ENCODE measurements around the gene SLC2A13. TPM values are rescaled to one million over a fixed set of nuclear protein-coding genes. Genes with fewer than 3 reads are reported as not detected.
"Not testable (repeated sequence)": the region's sequence is repeated elsewhere in the genome, so short reads cannot be mapped to it uniquely, and the experiment has no call there.

SLC2A13 gene
- total RNA-seq, 2 experiments from 2014 or later: 8.2 to 9.4 TPM

DNA sequence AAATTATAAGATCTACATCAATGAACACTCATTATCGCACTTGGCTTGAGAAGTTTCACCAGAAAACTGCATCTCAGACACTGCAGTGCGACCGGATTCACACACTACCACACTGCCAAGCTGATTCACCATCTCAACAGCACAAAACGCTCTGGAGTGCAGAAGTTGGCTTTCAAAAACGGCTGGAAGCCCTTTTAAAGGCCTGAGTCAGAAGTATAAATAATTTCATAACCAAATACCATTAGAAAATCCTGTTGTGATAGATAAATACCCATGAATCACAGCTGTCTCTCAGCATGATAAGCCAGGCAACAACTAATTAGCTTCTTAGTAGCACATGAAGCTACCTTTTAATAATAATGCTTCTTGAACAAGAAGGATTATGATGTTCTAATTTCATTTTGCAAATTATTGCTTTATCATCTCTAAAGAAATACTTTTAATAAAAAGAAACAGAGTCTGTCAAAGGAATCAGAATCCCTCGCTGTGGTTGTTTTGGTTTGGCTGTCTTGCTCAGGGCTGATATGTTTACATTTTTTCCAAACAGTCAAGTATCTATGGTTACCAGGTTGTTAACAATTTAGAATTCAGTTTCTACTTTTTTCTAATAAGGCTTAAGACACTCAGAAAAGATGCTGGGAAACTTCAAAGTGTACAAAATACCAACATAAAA lies 51.2 kb downstream of the SLC2A13 start:
- POLR2A ChIA-PET: no interaction called here
- CTCF ChIA-PET: no interaction called here

DNA sequence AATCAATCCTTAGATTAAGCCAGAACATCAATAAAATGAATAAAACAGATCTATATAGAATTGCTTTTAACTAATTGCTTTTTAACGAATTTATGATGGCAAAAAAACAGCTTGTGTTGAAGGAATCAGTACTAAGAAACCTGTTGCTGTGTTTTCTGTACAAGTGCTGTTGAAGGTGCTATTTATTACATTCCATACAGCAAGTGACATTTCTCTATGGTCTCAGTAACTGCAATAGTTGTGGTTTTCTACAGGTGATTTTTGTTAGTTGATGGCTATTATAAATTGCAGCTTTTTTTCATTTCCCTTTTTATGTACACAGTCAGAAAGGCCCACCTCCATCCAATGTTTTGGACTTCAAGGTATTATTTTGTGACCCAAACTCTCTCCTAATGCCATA lies 56.6 kb downstream of the SLC2A13 start:
- ChIA-PET CTCF (no interaction called here), POLR2A (no interaction called here)

DNA sequence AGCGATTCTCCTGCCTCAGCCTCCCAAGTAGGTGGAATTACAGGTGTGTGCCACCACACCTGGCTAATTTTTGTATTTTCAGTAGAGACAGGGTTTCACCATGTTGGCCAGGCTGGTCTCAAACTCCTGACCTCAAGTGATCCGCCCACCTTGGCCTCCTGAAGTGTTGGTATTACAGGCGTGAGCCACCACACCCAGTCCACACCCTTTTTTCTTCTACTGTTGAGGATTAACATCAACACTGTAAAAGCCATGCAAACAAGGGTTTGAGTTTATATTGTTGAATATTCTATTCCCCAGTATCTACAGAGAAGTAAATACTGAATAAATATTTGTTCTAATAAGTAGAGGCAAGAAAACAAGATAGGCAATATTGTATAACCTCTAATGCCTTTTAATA lies 58.9 kb downstream of the SLC2A13 start:
- POLR2A ChIA-PET, CTCF ChIA-PET: not testable (repeated sequence)

DNA sequence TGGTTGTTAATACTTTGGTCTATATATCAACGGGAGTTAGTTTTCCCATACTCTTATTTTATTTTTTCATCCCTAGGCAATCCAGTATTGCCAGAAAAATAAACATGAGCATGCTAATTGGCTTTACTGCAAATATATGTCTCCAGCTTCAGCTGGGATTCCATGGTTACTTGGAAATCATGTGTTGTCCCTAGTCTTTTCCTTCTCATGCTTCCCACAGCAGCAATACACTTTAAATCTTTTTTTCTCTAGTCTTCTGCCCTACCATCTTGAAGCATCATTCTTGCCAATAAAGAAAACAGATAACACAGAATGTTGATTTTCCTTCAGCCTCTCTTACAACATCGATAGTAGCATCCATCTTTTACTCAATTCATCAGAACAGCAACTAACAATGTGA lies 60.2 kb downstream of the SLC2A13 start:
- ChIA-PET POLR2A (no interaction called here), CTCF (no interaction called here)

DNA sequence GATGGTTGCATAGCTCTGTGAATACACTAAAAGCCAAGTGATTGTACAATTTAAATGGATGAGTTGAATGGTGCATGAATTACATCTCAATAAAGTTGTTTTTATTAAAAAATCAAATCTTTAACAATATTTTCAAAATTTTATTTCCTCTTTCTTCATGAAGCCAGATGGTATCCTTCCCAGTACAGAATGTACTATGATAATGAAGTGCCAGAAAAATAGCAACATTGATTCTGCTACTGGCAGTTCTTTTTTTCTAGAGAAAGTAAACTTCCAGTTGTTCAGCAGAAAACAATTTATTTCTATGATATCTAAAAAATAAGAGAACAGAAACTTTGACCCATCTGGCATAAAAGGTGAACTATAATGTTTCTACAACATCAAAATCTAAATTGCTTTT lies 61.5 kb downstream of the SLC2A13 start:
- ChIA-PET POLR2A (no interaction called here), CTCF (no interaction called here)

DNA sequence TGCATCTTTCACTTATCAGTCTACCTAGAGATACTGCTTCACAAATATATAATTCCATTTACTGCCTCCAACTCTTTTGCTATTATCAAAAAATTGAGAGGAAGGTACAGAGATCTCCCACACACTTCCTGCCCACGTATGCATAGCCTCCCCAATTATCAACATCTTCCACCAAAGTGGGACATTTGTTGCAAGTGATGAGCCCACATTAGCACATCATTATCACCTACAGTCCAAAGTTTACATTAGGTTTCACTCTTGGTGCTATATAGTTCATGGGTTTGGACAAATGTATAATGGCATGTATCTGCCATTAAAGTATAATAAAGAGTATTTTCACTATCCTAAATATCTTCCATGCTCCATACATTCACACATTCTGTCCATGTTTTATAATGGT lies 66.3 kb downstream of the SLC2A13 start:
- POLR2A ChIA-PET: no interaction called here
- CTCF ChIA-PET: no interaction called here

DNA sequence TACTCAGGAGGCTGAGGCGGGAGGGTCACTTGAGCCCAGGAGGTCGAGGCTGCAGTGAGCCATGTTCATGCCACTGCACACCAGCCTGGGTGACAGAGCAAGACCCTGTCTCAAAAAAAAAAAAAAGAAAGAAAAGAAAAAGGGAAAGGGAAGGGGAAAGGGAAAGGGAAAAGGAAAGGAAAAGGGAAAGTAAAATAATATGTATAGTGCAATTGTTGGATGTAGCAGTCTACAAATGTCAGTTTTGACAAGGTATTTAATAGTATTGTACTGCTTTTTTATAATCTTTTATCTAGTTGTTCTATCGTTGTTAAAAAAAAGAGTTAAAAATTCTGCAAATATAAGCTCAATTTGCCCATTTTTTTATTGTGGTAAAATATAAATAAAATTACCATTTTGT lies 67.3 kb downstream of the SLC2A13 start:
- ChIA-PET CTCF (no interaction called here), POLR2A (no interaction called here)

DNA sequence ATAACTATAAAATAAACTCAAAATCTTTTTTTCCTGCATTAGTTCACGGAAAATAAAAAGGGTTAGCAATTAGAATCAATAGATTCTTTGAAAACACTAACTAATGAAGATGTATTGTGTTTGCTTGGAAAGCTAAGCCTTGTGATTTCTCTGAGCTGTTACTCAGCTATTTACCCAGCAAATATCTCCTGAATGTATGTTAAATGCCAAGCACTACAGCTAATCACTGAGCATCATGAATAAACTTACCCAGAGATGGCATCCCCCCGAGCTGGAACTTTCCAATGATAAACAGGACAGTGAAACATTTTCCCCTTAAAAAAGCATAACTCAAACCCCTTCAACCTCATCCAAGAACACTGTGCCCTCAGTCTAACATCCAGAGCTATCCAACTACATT lies 71.2 kb downstream of the SLC2A13 start:
- POLR2A ChIA-PET: no interaction called here
- CTCF ChIA-PET: no interaction called here

DNA sequence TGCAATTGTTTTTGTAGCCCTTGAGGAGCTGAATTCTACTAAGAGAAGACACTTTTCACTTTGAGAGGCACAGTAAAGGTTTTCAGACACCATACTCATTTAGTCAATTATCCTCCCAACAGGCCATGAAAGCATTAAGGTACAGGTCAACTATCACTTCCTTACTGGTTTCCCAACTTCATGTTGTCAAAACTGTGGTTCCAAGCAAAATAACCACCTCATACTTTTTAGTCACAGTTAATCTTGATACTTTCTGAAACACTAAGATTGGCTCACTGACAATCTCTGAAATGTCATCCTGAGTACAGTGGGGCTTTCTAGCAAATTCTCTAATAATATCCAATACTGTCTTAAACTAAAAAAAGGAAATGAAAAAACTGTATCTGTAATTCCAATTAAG lies 71.7 kb downstream of the SLC2A13 start:
- ChIA-PET POLR2A (no interaction called here), CTCF (no interaction called here)

DNA sequence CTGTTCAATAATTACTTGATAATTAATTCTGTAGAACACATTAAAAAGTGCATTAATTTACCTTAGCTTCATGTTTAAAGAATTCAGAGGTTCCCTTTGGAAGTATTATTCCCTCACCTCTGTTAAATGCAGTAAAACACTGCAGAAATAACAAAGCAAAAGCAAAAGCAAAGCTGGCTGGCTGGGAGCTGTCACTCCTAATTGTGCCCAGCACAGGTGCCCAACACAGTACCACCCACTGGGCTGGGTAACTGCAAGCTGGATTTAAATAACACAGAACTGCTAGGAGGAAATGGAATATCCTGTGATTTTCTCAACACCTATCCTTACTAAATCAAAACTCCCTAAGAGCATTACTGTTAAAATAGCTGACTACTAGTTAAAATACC lies 72.6 kb downstream of the SLC2A13 start:
- POLR2A ChIA-PET: no interaction called here
- CTCF ChIA-PET: no interaction called here

DNA sequence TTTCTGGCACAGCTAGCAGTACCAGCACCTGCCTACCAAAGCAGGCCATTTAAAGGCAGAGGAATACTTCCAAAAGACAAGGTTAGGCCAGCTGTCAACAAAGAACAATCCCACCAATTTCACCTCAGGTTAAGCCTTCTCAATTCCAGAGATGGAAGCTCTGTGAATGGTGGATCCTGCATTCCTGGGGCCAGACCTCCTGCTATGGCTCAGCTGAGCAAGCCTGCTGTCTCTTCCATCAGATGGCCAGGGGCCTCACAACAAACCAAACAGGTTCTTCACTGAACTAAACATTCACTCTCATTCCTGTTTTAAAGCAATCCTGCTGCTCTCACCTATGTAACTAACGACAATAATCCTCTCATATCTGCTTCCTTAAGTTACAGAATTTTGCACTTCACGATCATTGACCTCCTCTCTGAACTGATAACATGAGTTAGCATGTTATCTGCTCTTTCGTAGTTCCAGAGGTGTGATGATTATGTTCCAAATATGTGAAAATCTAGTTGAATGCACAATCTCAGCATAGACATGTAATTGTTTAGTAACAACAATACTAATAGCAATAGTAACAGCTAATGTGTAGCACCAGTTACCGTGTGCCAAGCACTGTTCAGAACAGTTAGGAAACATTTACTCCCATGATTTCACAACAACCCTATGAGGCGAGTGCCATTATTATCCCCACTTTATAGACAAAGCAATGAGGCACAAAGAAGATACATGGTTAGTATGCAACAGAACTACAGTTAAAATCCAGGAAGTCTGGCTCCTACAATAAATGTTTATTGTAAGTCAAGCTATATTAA lies 73.2 kb downstream of the SLC2A13 start:
- POLR2A ChIA-PET: no interaction called here

DNA sequence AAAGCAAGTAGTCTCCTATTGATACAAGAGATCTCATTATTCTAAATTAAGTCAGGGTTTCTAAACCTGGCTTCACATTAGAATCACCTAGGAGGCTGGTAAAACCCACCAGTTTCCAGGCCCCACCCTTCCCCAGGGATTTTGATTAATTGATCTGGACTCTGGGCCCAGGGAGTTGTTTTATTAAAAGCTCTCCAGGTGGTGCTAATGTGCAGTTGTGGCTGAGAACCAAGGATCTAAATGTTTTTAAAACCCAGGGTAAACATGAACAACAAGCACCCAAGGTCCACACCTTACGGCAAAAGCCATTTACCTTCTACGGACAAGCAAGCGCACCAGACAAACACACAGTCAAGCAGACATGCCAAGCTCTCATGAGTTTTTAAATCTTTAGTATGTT lies 73.9 kb downstream of the SLC2A13 start:
- ChIA-PET POLR2A (no interaction called here), CTCF (no interaction called here)

More for the DNA sequence above, 73.2 kb downstream of the SLC2A13 start:
- CTCF ChIA-PET: no interaction called here

DNA sequence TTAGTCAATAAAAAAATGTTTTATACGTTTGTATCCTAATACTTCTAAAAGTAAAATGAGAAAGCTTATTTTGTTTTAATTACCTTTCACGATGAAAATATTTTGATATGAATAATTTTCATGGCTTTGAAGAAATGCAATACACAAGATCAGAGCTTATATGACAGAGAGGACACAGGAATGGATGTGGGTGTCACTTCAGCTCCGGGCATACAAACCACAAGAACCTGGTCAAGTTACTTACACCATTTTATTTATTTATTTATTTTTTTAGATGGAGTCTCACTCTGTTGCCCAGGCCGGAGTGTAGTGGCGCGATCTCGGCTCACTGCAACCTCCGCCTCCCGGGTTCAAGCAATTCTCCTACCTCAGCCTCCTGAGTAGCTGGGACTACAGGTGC lies 74.9 kb downstream of the SLC2A13 start:
- CTCF ChIA-PET: interaction anchor here (0.6 kb wide), 1 partner anchor 726 kb away, joined by 3 read pairs; no protein-coding TSS in a partner anchor
- POLR2A ChIA-PET: not testable (repeated sequence)

DNA sequence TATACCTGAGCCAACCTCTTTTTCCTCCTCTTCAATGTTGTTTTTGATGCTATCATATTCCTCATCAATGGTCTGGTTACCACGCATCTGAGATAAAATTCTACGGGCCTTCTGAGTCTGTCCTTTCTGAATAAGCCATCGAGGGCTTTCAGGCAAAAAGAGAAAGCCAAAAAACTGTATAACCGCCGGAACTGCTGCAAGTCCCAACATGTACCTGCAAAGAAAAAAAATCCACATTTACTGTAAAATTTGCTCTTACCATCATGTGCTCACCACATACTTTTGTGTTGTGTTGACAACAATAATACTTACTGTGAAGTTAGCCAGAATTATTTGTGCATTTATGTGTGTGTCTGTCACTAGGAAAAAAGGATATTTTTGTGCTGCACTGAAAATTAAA lies 77.6 kb downstream of the SLC2A13 start:
- CTCF ChIA-PET: no interaction called here
- POLR2A ChIA-PET: no interaction called here

DNA sequence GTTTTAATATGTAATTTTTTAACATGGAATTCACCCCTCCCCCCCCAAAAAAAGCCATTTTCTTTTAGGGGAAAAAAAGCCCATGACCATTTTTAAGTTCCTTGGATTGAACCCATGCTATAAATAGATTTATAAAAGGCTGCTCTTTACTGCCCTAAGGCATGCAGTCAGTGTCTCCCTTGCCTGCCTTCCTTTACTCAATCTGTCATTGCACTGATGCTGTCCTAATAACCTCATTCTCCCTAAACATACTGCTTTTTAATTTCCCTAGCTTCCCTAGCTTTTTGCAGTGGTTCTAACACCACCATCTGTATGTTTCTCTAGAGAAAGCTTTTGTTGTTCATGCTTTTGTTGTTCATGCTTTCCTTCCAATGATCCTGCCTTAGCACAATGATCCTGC lies 83.0 kb downstream of the SLC2A13 start:
- ChIA-PET POLR2A (no interaction called here), CTCF (no interaction called here)

DNA sequence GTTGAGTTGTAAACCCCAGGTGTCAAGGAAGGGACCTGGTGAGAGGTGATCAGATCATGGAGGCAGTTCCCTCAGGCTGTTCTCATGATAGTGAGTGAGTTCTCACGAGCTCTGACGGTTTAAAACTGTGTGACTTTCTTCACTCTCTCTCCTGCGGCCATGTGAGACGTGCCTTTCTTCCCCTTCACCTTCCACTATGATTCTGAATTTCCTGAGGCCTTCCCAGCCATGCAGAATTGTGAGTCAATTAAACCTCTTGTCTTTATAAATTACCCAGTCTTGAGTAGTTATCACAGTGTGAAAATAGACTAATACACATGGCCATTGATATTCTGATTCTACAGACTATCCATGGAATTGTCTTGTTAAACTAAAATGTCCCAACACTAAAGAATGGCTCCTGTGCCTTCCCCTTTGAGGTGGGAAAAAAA lies 85.6 kb downstream of the SLC2A13 start:
- CTCF ChIA-PET: no interaction called here
- POLR2A ChIA-PET: no interaction called here

DNA sequence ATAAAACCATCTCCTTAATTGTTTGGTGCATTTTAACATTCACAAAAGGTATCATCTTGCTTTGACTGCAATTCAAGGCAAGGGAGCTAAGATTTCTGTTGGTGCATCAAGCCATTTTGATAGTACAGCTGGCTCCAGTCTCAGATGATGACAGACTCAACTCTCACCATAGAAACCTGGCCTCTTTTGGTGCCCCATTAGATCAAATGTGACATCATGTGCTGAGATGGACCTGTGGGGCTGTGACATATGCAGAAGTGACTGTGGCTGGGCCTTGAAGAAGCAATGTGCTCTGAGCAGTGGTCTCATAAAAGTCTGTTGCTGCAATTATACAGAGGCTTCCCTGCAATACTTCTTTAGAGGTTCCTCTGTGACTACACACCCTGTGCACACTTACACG lies 88.4 kb downstream of the SLC2A13 start:
- CTCF ChIA-PET: no interaction called here
- POLR2A ChIA-PET: no interaction called here

DNA sequence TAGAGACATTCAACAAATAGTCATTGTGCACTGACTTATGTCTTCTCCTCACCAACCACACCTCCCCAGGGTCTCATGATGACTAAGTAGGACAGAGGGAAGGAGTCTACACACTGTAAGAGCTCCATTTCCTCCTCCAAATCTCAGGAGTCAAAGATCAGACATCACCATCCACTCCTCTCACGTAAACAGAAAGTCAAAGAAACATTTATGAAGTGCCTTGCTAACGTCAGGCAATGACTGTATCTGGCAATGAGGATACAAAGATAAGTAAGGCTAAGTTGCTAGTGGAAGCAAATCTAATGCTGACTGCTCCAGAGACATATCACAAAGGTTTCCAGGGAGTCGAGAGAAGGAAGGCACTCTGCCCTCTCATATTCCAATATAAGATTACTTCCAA lies 88.9 kb downstream of the SLC2A13 start:
- ChIA-PET CTCF (no interaction called here), POLR2A (no interaction called here)

DNA sequence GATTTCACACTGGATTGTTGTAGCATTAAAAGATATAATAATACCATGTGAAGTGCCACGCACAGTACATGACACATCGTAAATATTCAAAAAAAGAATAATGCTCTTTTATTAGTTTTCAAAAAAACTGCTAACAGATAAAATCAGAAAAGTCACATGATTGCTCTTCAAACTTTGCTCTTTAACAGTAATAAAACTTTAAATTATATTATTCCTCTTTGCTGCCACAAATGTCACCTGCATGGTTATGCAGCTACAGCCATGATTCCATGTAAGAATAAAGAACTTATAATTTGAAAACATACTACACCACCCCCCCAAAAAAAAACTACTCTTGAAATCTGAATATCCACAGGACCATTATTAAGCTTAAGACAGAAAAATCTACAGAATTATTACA lies 90.0 kb downstream of the SLC2A13 start:
- CTCF ChIA-PET: no interaction called here
- POLR2A ChIA-PET: no interaction called here

DNA sequence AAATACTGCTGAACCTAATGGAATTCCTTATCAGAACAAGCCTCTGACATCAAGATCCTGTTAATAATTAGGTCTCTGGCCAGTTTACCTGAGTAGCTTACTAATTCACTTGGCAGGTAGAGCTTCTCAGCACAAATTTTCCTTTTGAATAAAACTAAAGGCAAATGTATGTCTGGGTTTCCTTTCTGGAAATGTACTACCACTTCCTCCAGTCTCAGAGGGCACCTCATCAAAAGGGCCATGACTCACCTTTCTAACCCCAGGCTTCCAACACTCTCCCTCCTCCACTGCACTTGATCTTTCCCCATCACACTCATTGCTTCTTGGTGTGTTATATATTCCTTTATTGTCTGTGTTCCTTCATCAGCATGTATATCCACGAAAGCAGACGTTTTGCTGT lies 90.5 kb downstream of the SLC2A13 start:
- ChIA-PET CTCF (no interaction called here), POLR2A (no interaction called here)

DNA sequence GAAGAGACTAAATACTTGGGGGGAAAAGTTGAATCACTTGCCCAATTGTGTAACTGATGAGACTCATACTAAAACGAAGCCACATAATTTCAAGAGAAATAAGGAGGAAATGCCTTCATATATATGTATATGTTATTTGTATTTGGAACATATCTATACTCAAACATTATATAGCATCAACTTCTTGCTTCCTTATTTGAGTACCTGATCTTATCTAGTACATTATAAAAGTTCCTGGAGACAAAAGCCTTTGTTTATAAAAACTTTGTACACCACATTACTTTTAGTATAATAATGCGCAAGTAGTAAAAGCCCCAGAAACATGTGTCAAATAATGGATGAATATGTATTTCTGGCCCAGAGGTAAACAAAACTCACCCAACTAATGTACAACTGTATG lies 92.0 kb downstream of the SLC2A13 start:
- CTCF ChIA-PET: interaction anchor here (4.2 kb wide), 1 partner anchor 93 kb away, joined by 36 read pairs; the partner anchor contains the start of gene SLC2A13

DNA sequence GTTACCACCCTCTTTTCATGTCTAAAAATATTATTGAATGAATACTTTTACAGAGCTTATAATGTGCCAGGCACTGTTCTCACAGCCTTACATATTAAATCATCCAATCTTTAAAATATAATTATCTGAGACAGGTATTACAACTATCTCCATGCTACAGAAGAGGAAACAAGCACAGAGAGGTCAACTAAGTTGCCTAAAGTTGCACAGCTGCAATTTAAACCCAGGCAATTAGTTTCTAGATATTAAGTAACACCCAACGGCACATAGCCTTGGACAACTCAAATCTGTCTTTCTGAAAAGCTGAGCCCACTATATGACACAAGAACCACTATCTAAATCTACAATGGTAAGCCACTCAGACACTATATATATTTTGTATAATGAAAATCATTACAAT lies 92.6 kb downstream of the SLC2A13 start:
- ChIA-PET POLR2A (no interaction called here), CTCF (interaction anchor here (4.2 kb wide), 1 partner anchor 93 kb away, joined by 36 read pairs; the partner anchor contains the start of gene SLC2A13)

More for the DNA sequence above, 92.0 kb downstream of the SLC2A13 start:
- POLR2A ChIA-PET: no interaction called here
